NCI-H1417 (cell line): Measurements from ENCODE around the gene APOBEC2.
A peak's percentile ranks its signal among the peaks of the same experiment; 100 is the strongest.

Experiments used
- DNase-seq, 3 experiments: peaks; one replicate each; lab custom pipeline; 2025; lab: John Stamatoyannopoulos, UW

Gene APOBEC2

DNA sequence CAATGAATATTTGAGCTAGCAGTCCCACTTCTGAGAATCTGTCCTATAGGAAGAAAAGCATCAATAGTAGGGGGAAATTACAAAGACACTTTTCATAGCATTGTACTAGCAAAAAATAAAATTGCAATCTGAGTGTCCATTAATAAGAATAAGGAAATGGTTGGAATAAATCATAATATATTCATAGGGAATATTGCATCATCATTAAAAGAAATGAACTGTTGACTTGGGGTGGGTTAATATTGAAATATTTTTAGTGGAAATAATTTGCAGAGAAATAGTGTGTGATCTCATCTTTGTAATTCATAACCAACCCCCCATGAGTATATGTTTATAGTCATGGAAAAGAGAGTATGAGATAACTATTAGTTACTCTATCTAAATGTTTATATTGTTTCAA is 32.2 kb downstream of the APOBEC2 start:
- DNase-seq = no peak

DNA sequence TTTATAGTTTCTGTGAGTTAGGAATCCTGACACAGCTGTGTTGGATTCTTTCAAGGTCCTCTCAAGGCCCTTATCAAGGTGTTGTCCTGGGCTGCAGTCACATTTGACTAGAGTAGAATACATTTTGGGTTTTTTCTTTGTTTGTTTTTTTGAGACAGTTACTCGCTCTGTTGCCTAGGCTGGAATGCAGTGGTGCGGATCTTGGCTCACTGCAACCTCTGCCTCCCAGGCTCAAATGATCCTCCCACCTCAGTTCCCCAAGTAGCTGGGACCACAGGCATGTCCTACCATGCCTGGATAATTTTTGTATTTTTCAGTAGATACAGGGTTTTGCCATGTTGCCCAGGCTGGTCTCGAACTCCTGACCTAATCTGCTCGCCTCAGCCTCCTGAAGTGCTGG is 35.4 kb downstream of the APOBEC2 start:
- DNase-seq = no peak

DNA sequence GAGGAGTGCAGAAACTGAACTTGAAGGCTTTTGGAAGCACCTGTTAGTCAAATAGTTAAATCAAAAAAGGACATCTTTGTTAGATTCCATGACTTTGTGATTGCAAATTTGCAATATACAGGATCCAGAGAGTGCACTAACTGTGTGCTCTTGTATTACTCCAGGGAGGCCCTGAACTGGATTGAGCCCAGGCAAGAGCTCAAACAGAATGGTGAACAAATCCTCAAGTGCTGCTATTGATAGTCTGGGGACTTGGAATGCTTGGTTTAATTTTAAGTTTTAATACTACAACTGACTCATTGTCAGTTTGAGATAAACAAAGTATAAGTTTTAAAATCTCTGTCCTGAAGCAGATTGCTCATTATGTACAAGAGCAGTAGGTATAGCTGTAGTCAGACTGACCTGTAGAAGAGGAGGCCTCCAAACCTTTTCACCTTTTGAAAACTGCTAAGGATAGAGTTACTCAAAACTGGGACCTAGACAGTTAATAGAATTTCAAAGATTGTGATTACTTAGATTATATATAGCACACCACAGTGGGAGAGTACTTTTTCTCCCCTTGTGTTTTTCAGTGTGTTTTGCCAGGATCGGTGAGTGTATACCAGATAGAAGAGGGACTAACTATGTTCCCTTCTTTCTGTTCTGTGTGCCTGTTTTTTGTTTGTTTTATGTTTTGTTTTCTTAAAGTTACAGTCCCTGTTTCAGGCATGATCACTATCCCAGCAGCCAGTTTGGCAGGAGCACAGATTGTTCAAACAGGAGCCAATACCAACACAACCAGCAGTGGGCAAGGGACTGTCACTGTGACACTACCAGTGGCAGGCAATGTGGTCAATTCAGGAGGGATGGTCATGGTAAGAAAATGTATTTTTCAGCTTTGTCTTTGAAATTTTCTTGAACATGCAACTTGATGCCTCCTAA is 38.1 kb downstream of the APOBEC2 start:
- DNase-seq = no peak

DNA sequence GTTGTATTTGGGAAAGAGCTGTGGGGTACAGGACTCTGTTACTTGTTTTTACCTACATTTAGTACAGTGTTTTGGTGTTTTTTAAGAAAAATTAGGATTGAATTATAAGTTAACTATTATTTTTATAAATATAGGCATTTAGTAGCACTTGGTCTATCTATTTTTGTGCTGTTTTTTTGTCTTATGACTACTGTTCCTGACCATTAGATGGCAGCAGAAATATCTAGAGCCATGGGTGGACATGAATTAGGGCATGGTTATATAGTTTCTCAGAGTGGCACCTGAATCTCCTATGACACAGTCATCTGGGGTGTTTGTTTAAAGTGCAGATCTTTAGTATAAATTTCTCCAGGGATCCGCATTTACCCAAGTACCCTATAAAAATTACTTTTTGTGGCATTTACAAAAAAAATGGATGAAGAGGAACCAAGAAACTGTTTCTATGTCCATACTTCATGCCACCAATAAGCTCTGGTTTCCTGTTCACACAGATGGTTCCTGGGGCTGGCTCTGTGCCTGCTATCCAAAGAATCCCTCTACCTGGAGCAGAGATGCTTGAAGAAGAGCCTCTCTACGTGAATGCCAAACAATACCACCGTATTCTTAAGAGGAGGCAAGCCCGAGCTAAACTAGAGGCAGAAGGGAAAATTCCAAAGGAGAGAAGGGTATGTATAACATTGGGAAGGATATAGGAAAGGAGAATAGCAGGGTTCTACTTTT is 39.6 kb downstream of the APOBEC2 start:
- DNase-seq = peak in 2 of 3 experiments; percentile 19 to 59

DNA sequence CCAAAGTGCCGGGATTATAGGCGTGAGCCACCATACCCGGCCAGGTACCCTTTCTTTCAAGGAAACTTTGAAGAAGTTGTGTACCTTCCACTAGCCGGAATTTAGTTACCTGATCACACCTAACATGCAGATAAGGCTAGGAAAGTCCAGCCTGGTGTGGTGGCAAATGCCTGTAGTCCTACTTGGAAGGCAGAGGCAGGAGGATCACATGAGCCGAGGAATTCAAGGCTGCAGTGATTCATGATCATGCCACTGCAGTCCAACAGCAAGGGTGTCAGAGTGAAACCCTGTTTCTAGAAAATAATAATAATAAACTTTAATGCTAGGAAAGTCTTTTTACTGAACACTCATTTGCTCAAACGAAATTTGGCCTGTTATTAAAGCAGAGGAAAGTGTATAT is 40.7 kb downstream of the APOBEC2 start:
- DNase-seq = no peak

DNA sequence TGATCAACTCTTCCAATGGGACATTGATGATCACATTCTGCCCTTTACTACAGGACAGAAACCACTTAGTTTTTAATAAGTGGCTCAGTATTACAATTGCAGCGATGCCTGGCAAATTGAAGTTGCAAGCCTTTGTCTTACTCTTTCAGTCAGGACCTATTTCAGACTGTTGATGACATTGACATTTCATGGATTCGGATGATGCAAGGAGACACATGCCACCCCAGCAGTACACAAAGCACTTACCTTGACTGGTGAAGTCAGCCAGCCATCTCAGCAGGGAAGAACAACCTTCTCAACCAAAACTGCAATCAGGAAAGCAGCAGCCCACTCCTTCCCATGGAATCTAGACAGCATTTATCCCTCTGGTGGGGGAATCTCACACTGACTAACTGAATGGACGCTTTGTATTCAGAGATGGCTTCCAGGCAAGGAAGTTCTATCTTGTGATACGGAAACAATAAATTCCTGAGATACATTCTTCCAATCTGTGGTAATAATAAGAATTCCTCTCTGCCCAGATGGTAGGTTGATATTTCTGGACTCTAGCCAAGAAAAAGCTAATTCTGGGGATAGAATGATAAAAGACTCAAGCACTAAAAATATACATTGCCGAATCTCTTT is 44.6 kb downstream of the APOBEC2 start:
- DNase-seq = no peak

DNA sequence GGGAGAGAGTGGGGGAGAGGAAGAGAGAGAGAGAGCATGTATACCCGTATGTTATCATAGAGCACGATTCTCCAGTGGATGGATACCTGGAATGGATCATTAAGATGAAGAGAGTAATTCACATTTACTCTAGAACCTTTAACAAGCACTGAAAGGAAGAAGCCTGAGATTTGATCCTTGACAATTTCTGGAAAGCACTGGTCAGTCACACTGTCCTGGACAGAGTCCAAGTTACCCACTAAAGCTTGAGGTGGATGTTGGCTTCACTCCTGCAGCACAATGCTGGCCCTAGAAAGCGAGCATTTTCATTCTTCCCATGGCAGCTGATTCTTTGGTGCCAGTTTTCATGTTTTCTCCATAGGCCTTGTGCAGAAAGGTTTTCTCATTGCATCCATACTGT is 45.4 kb downstream of the APOBEC2 start:
- no peak for DNase-seq

DNA sequence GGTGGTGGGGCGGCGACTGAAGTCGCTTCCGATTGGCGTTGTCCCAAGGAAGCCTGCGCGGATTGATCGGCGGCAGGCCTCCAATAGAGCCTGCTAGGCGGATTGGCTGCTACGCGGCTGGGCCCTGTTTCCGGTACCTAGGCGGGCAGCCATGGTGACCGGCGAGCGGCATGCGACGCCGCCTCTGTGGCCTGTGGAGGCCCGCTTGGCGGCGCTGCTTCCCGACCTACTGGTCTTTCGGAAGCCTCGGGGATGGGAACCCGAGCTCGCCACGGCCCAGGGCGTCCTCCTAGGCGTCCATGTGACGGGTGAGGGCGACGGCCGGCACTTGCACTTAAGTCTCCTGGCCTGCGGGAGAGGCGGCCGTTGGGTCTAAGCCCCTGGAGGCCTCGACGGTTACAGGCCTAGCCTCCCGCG is 47.9 kb downstream of the APOBEC2 start:
- DNase-seq = no peak

DNA sequence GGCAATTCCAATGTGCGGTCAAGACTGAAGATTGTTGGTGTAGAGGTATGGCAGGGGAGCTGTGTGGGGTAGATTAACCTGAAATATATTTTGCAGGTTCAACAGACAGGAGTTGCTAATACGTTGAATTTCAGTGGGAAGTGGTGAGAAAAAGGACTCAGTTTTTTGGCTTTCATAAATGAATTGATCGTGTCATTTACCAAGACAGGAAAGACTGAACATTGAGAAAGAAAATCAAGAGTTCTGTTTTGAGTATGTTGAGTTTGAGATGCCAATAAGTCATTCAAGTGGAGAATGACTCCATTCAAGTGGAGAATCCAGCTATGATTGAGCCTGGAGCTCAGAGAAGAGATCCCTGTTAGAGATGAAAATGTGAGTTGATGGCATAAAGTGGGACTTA is 50.8 kb downstream of the APOBEC2 start:
- no peak for DNase-seq

DNA sequence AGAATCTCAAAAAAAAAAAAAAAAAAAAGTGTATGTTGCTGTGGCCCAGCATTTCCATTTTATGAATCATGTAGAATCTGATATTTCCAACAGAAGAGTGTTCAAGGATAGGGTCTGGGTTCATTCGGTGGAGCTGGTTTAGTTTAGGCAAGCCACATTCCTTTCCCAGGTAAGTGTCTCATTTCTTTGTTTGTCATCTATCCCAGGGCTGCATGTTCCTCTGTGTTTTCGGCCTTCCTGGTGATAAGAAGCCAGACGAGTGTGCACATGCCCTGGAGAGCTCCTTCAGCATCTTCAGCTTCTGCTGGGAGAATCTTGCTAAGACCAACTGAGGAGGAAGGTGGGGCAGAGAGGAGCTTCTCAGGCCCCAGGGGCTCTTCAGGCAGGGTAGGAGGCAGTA is 58.0 kb downstream of the APOBEC2 start:
- DNase-seq = no peak
